ENCODE results near the gene ZNF682.

DNA sequence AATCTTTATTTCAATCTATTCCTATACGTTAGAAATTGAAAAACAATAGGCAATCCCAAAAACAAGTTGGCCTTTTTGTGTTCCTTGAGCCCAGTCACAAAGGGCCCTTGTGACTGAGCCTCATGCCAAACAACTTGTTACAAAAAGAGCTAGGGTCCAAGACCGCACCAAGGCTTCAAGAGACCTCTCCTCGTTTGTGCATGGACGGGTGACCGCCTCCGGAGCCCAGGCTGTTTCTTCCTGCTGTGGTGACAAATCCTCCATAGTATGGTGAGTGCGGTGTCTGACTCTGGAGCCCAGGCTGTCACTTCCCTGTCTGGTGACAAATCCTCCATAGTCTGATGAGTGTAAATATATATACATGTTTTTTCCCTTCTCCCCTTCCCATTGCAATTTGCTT lies 74.9 kb downstream of the ZNF682 start:
- TF ChIP-seq POLR2AphosphoS5 (IDR thresholded peaks at IDR 0.05; ENCODE audit: low read depth, low read length): no peak
- TF ChIP-seq SIN3A (IDR thresholded peaks at IDR 0.05; ENCODE audit: borderline replicate concordance, insufficient read depth, low read length): no peak
- no peak for TF ChIP-seq REST (IDR thresholded peaks at IDR 0.05; ENCODE audit: insufficient read depth in 1 of 2, low read depth in 2 of 2, low read length in 2 of 2)

All from PFSK-1 (cell line).